Nephron progenitor cell (in vitro differentiated cells): ENCODE measurements around the gene ELP5.

ENCODE experiments used
- DNase-seq: peaks from one replicate; pipeline ENCODE4 v3.0.0; 2021
- H3K27ac Mint-ChIP-seq: 2 replicates; pipeline ENCODE4 v1.8.0; 2021; ENCODE audit warnings: mild to moderate bottlenecking, moderate library complexity, mixed read lengths
- H3K27me3 Mint-ChIP-seq: 2 replicates; pipeline ENCODE4 v1.8.0; 2021; ENCODE audit warnings: mild to moderate bottlenecking, low read depth, mixed read lengths; ENCODE audit not compliant: poor library complexity
- H3K36me3 Mint-ChIP-seq: 2 replicates; pipeline ENCODE4 v1.8.0; 2021; ENCODE audit warnings: low read depth, mixed read lengths
- H3K4me1 Mint-ChIP-seq: 2 replicates; pipeline ENCODE4 v1.8.0; 2021; ENCODE audit warnings: mixed read lengths
- H3K4me3 Mint-ChIP-seq: 2 replicates; pipeline ENCODE4 v1.8.0; 2021; ENCODE audit warnings: mild to moderate bottlenecking, moderate library complexity, mixed read lengths
- H3K9me3 Mint-ChIP-seq: 2 replicates; pipeline ENCODE4 v1.8.0; 2021; ENCODE audit warnings: mild to moderate bottlenecking, moderate library complexity, mixed read lengths
- CTCF ChIP-seq: fragments of 200-600 bp; sonication (generic); IDR thresholded peaks from 2 replicates; pipeline ENCODE4 v1.5.0; 2021; ENCODE audit warnings: antibody characterized with exemption

The ELP5 gene

GRCh38 chr17:7221278-7222092 is 30.5 kb upstream of the ELP5 start:
- DNase-seq, result no peak
- Mint-ChIP-seq H3K4me1 (peaks cover 51% of the 10 kb centered on the region), H3K9me3 (no peaks in the 10 kb centered on the region), H3K27me3 (no peaks in the 10 kb centered on the region), H3K27ac (peak overlapping the region; percentile 54), H3K4me3 (peak overlapping the region; percentile 95), H3K36me3 (peaks cover 9% of the 10 kb centered on the region)
- TF ChIP-seq CTCF, result no peak

- peaks cover 46% of the 10 kb centered on the region for H3K4me1 Mint-ChIP-seq
- TF ChIP-seq CTCF, result no peak
Measured at GRCh38 chr17:7222093-7222971, 29.7 kb upstream of the ELP5 start.

GRCh38 chr17:7222972-7223292 is 29.1 kb upstream of the ELP5 start:
- no peak for DNase-seq
- H3K36me3 Mint-ChIP-seq, result peaks cover 16% of the 10 kb centered on the region
- H3K9me3 Mint-ChIP-seq, result no peaks in the 10 kb centered on the region
- H3K27me3 Mint-ChIP-seq, result no peaks in the 10 kb centered on the region
- H3K4me1 Mint-ChIP-seq, result peaks cover 40% of the 10 kb centered on the region
- TF ChIP-seq CTCF, result no peak
- H3K4me3 Mint-ChIP-seq, result no peak overlapping the region
- H3K27ac Mint-ChIP-seq, result no peak overlapping the region

More at GRCh38 chr17:7222093-7222971, 29.7 kb upstream of the ELP5 start:
- peak overlapping the region; percentile 18 for H3K4me3 Mint-ChIP-seq
- H3K27ac Mint-ChIP-seq, result no peak overlapping the region
- no peaks in the 10 kb centered on the region for H3K27me3 Mint-ChIP-seq
- no peak for DNase-seq
- no peaks in the 10 kb centered on the region for H3K9me3 Mint-ChIP-seq
- H3K36me3 Mint-ChIP-seq, result peaks cover 12% of the 10 kb centered on the region

GRCh38 chr17:7223375-7223774 is 28.6 kb upstream of the ELP5 start:
- H3K27ac Mint-ChIP-seq, result peak overlapping the region; percentile 61
- H3K36me3 Mint-ChIP-seq, result peaks cover 21% of the 10 kb centered on the region
- no peaks in the 10 kb centered on the region for H3K27me3 Mint-ChIP-seq
- no peak overlapping the region for H3K4me3 Mint-ChIP-seq
- peaks cover 35% of the 10 kb centered on the region for H3K4me1 Mint-ChIP-seq
- no peaks in the 10 kb centered on the region for H3K9me3 Mint-ChIP-seq
- TF ChIP-seq CTCF, result no peak
- no peak for DNase-seq

- H3K4me1 Mint-ChIP-seq, result peaks cover 28% of the 10 kb centered on the region
- peaks cover 28% of the 10 kb centered on the region for H3K36me3 Mint-ChIP-seq
- no peak for TF ChIP-seq CTCF
- no peaks in the 10 kb centered on the region for H3K9me3 Mint-ChIP-seq
- H3K4me3 Mint-ChIP-seq, result no peak overlapping the region
- DNase-seq, result no peak
- no peaks in the 10 kb centered on the region for H3K27me3 Mint-ChIP-seq
- H3K27ac Mint-ChIP-seq, result peak overlapping the region; percentile 33
Measured at GRCh38 chr17:7224110-7224509, 27.9 kb upstream of the ELP5 start.
